GM20000 (cell line): ENCODE measurements around the gene FMO5.

ENCODE experiments used
- DNase-seq: peaks from one replicate; pipeline ENCODE4 v3.0.0; 2012; ENCODE audit warnings: low spot score
- CTCF ChIP-seq: IDR thresholded peaks from 2 replicates; pipeline ENCODE4 v1.5.1; 2012; ENCODE audit warnings: mild to moderate bottlenecking, control low read depth; ENCODE audit errors: extremely low read depth, missing control alignments

FMO5 gene

GRCh38 chr1:147217141-147217540 is 8.0 kb downstream of the FMO5 start:
- DNase-seq, result no peak
- TF ChIP-seq CTCF, result no peak

GRCh38 chr1:147216124-147216523 is 9.0 kb downstream of the FMO5 start:
- no peak for DNase-seq
- TF ChIP-seq CTCF, result no peak

DNA sequence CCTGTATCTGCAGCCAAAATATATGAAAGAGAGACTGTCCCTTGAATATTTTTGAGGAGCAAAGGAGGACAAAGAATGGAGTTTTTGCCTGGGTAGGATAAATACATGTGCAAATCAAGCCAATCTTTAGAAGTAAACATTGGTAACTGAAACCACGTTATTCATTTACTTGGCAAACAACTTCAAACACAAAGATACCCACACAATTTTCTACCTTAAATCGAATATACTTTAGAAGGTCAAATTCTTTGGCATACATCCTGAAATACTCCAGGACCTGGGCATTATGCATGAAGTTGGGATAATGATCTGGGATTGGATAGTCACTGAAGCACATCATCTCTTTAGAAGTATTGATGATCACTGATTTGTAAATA is 9.6 kb downstream of the FMO5 start:
- no peak for DNase-seq
- TF ChIP-seq CTCF, result no peak

DNA sequence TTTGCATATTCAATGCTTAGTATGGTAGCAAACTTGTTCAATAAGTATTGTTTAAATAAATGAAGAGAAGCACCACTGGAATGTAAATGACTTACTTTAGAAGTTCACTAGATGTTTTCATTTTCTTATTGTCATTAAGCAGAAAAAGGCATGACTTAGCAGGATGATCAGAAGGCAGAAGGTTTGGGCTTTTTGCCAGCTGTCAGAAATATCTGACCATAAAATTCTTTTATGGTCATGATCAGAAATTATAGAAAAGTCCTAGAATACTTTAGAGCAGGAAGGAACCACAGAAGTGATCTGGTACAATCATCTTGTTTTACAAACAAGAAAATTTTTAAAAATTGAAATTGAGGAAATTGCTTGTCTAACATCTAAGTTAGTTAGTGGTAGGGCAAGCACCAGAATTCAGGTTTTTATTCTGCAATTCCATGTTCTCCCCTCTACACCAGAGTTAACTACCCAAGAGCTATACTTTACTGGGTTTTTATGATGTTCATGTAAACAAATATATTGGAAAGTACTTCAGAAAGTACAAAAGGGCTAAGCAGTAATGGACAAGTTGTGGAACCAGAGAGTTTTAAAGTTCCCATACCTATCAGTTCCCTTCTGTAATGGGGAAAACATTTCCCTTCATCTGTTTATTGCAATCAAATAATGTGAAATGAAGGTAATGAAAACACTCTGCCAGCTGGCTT is 10.1 kb downstream of the FMO5 start:
- DNase-seq, result no peak
- no peak for TF ChIP-seq CTCF

- DNase-seq, result no peak
- no peak for TF ChIP-seq CTCF
These were observed 10.8 kb downstream of the FMO5 start for GRCh38 chr1:147214325-147214724.

GRCh38 chr1:147213271-147213670 is 11.9 kb downstream of the FMO5 start:
- TF ChIP-seq CTCF, result no peak
- no peak for DNase-seq

DNA sequence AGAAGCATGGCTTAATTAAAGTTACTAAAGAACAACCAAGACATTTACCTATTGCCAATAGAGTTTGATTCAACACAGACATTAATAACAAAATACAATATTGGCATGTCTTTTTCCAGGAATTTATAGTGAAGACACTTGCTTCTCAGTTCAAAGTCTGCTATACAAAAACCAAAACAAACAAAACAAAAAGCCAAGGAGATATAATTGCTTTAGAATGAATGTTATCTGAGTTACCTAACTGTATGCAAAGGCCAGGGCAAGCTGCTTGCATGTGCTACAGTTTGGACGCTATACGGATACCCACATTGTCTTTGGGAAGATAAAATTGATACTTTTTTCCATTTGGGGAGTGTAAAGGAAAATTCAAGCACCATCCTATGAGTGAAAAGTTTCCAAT is 13.6 kb downstream of the FMO5 start:
- DNase-seq, result no peak
- TF ChIP-seq CTCF, result no peak
